ENCODE measurements around the gene RND2. TPM values are rescaled to one million over a fixed set of nuclear protein-coding genes. Genes with fewer than 3 reads are reported as not detected.

RND2 gene
- total and polyA plus RNA-seq, 2 of the 13 experiments (the other 11 are each of a cell fraction or from before 2014, with no cell fraction given), result 0.05 to 0.11 TPM

DNA sequence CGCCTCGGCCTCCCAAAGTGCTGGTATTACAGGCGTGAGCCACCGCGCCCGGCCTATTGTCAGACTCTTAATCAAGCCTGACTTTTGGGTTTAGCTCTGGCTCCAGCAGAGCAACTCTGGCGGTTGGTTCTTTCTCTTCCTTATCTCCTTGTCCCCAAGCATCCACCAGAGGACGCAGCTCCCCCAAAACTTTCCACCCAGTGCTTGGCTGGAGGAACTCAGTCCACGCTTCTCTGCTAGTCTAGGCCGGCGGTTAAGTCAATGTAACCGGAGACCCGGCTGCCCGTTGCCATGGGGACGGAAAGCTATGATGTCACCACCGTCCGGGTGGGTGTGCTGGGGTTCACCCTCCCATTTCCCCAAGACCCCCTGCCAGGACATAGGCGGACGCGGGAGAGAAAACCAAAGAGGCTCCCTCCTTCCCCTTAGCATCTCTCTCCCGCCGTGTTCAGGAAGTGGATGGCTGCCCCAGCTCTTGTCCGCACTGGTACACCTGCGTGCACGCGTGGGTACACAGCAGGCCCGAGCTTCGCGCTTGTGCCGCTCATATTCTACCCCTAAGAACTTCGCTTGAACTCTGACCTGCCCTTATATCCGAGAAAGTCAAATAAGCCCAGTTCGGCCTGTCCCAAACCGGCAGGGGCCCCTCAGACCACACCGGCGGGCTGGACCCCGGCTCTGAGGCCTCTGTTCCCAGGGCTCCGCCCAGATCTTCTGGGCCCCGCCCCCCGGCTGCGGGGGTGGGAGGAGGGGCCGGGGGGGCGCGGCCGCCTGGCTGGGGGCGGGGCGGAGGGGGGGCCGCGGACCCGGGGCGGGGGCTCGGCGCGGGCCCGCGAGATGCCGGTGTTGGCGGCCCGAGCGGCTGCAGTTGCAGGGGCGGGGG lies at the start of gene RND2 (continued):
- TF ChIP-seq SKI (IDR thresholded peaks at IDR 0.05; ENCODE audit: partially characterized antibody) (no peak), NFE2 (CRISPR knock-in tag; IDR thresholded peaks at IDR 0.05) (no peak), SMARCE1 (IDR thresholded peaks at IDR 0.05; ENCODE audit: borderline replicate concordance) (no peak), TSC22D2 (CRISPR knock-in tag; IDR thresholded peaks at IDR 0.05; ENCODE audit: borderline replicate concordance) (no peak), HOXA7 (CRISPR knock-in tag; IDR thresholded peaks at IDR 0.05) (no peak), SIX4 (CRISPR knock-in tag; IDR thresholded peaks at IDR 0.05) (peak; percentile 50; the same call in 1 of the 2 replicates), U2AF1 (optimal IDR thresholded peaks at IDR 0.05; ENCODE audit: low read depth, low read length) (no peak), HNRNPLL (IDR thresholded peaks at IDR 0.05; ENCODE audit: low read depth, low read length, poor library complexity, severe bottlenecking) (no peak), NKX3-1 (CRISPR knock-in tag; IDR thresholded peaks at IDR 0.05) (no peak), SUZ12 (IDR thresholded peaks at IDR 0.05; ENCODE audit: low read depth, low read length) (no peak), FOXO1 (CRISPR knock-in tag; IDR thresholded peaks at IDR 0.05) (peak; percentile 37; the same call in 1 of the 2 replicates), ZNF552 (CRISPR knock-in tag; IDR thresholded peaks at IDR 0.05; ENCODE audit: borderline replicate concordance) (0 out of 2 replicates have a peak, but pooled peaks have one; percentile 65), ZNF616 (CRISPR knock-in tag; IDR thresholded peaks at IDR 0.05; ENCODE audit: low read depth) (no peak), ZNF883 (CRISPR knock-in tag; IDR thresholded peaks at IDR 0.05; ENCODE audit: not compliant biosample characterization) (no peak), JUNB (CRISPR knock-in tag; IDR thresholded peaks at IDR 0.05; ENCODE audit: borderline replicate concordance) (no peak), BRCA1 (CRISPR knock-in tag; IDR thresholded peaks at IDR 0.05) (no peak), REXO4 (CRISPR knock-in tag; IDR thresholded peaks at IDR 0.05; ENCODE audit: borderline replicate concordance) (no peak), ZNF766 (CRISPR knock-in tag; IDR thresholded peaks at IDR 0.05; ENCODE audit: borderline replicate concordance) (no peak; the same call in 1 of the 2 replicates), SOX6 (IDR thresholded peaks at IDR 0.05) (no peak), SOX6 (CRISPR knock-in tag; IDR thresholded peaks at IDR 0.05) (peak; percentile 56), ZNF263 (CRISPR knock-in tag; IDR thresholded peaks at IDR 0.05) (0 out of 2 replicates have a peak, but pooled peaks have one; percentile 20), ZNF678 (CRISPR knock-in tag; IDR thresholded peaks at IDR 0.05) (0 out of 2 replicates have a peak, but pooled peaks have one; percentile 41), TGIF2 (CRISPR knock-in tag; IDR thresholded peaks at IDR 0.05) (no peak), NCOA5 (CRISPR knock-in tag; IDR thresholded peaks at IDR 0.05) (no peak), ZNF292 (CRISPR knock-in tag; IDR thresholded peaks at IDR 0.05; ENCODE audit: borderline replicate concordance, low read depth) (no peak), IKZF1 (IDR thresholded peaks at IDR 0.05) (no peak), ZNF720 (CRISPR knock-in tag; IDR thresholded peaks at IDR 0.05) (no peak), ZNF20 (CRISPR knock-in tag; IDR thresholded peaks at IDR 0.05) (no peak), TBX3 (IDR thresholded peaks at IDR 0.05; ENCODE audit: borderline replicate concordance) (no peak), NCOA1 (CRISPR knock-in tag; IDR thresholded peaks at IDR 0.05) (no peak), ZBTB3 (CRISPR knock-in tag; IDR thresholded peaks at IDR 0.05; ENCODE audit: borderline replicate concordance, low read depth) (no peak), ZNF773 (CRISPR knock-in tag; IDR thresholded peaks at IDR 0.05; ENCODE audit: borderline replicate concordance) (no peak), ZNF607 (CRISPR knock-in tag; IDR thresholded peaks at IDR 0.05; ENCODE audit: borderline replicate concordance) (peak; percentile 43; the same call in 1 of the 2 replicates)
- TF ChIP-seq, protein P1, sequence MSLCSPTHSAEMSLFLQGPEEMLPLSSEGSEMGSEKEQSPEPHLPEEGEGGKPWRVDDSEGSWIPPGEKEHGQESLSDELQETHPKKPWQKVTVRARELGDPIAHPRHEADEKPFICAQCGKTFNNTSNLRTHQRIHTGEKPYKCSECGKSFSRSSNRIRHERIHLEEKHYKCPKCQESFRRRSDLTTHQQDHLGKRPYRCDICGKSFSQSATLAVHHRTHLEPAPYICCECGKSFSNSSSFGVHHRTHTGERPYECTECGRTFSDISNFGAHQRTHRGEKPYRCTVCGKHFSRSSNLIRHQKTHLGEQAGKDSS (CRISPR knock-in tag; IDR thresholded peaks at IDR 0.05; ENCODE audit: borderline replicate concordance, low read depth), result peak; percentile 76; the same call in 1 of the 2 replicates

All from HepG2 (cell line).